Nephron (organoid): ENCODE data around the gene ISX.

Experiments used
- H3K27ac Mint-ChIP-seq, 3 experiments: 2 replicates each; pipeline ENCODE4 v1.8.0; 2020; ENCODE audit warnings: mixed read lengths in 3 of 3, mild to moderate bottlenecking in 2 of 3, moderate library complexity in 1 of 3
- H3K27me3 Mint-ChIP-seq: 2 replicates; pipeline ENCODE4 v1.8.0; 2021; ENCODE audit warnings: low read depth, mild to moderate bottlenecking, moderate library complexity, mixed read lengths
- H3K36me3 Mint-ChIP-seq: 2 replicates; pipeline ENCODE4 v1.8.0; 2020; ENCODE audit warnings: low read depth, mixed read lengths
- H3K4me1 Mint-ChIP-seq: 2 replicates; pipeline ENCODE4 v1.8.0; 2020; ENCODE audit warnings: mixed read lengths
- H3K4me3 Mint-ChIP-seq, 3 experiments: 2 replicates each; pipeline ENCODE4 v1.8.0; 2020; ENCODE audit warnings: mild to moderate bottlenecking in 3 of 3, mixed read lengths in 3 of 3, moderate library complexity in 2 of 3
- H3K9me3 Mint-ChIP-seq: 2 replicates; pipeline ENCODE4 v1.8.0; 2020; ENCODE audit warnings: mixed read lengths
- CTCF ChIP-seq, 3 experiments: fragments of 200-600 bp; sonication (generic); IDR thresholded peaks; one replicate each; pipeline ENCODE4 v1.5.0; 2021; ENCODE audit warnings: antibody characterized with exemption in 3 of 3; ENCODE audit not compliant: unreplicated experiment in 3 of 3

ISX gene

GRCh38 chr22:35135165-35135564 lies 69.2 kb downstream of the ISX start:
- no peak for TF ChIP-seq CTCF (IDR thresholded peaks at IDR 0.05; ENCODE audit: unreplicated experiment in 3 of 3)
- H3K27ac Mint-ChIP-seq, result no peak overlapping the region
- H3K9me3 Mint-ChIP-seq, result no peaks in the 10 kb centered on the region
- no peaks in the 10 kb centered on the region for H3K36me3 Mint-ChIP-seq
- no peaks in the 10 kb centered on the region for H3K4me1 Mint-ChIP-seq
- no peak overlapping the region for H3K4me3 Mint-ChIP-seq
- peaks cover 24% of the 10 kb centered on the region for H3K27me3 Mint-ChIP-seq
